ENCODE measurements around the gene TVP23C. TPM values are rescaled to one million over a fixed set of nuclear protein-coding genes. Genes with fewer than 3 reads are reported as not detected.
"Not testable (repeated sequence)": the region's sequence is repeated elsewhere in the genome, so short reads cannot be mapped to it uniquely, and the experiment has no call there.

The TVP23C gene
- 6.7 TPM for total RNA-seq (2021; ENCODE audit: unreplicated experiment)
- polyA plus RNA-seq (2012; ENCODE audit: insufficient read length) = 7.8 TPM
- percentile 72 among the genes with signal in this experiment for Bru-seq, nascent RNA
- percentile 82 among the genes with signal in this experiment for BruChase-seq, experiment 1, labeled RNA remaining after a 2-hour chase
- percentile 81 among the genes with signal in this experiment for BruChase-seq, experiment 2, labeled RNA remaining after a 6-hour chase
- long read RNA-seq, partial matches to known transcripts = 0 of 7 reads
- long read RNA-seq, other reads (novel, unspliced or antisense) = 7 of 7 reads

DNA sequence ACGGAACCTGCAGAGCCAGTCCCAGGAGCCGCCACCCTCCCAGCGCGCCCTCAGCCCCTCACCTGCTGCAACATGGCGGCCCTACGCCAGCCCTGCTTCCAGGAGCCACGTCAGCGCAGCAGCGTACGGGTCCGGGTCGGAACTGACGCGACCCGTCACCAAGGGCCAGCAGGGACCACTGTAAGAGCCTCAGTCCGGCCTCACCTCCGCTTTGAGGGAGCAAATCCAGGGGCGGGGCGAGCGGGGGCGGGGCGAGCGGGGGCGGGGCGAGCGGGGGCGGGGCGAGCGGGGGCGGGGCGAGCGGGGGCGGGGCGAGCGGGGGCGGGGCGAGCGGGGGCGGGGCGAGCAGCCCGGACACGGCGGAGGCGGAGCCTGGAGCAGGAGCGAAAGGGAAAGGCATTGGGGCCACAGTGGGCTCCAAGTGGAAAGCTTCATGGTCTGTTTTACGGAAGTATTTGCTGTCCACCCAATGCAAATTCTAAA, at the start of gene TVP23C:
Gene TVP23C, minus strand, starts transcription at position 109 of the 483 bp plus-strand sequence. Its CDS starts 35 bp downstream, at position 74.
- in situ Hi-C loops (cut with HindIII; ENCODE audit: low pct_unique_long_range_greater_than_20kb, low sequenced_read_pairs); CTCF ChIA-PET; intact Hi-C loops (cut with micrococcal nuclease; ENCODE audit: unreplicated experiment); H3K27ac ChIP-seq (ENCODE audit: low read length); POLR2A ChIA-PET; H3K9me3 ChIP-seq (ENCODE audit: control insufficient read depth, insufficient read depth, low read depth, low read length); H3K4me1 ChIP-seq (ENCODE audit: control insufficient read depth, insufficient read depth, low read length); H3K27me3 ChIP-seq (ENCODE audit: control insufficient read depth, insufficient read depth, low read length); BruUV-seq (replicated peaks); H3K36me3 ChIP-seq (ENCODE audit: control insufficient read depth, insufficient read depth, low read length): not testable (repeated sequence)
- peak; percentile 2 for DNase-seq (ENCODE audit: low read depth, low spot score)
- ATAC-seq = peak; percentile 96
- H3K4me3 ChIP-seq (ENCODE audit: low read depth in 2 of 2, low read length in 2 of 2) = peak within 1 kb of the TSS; percentile 52 to 53

DNA sequence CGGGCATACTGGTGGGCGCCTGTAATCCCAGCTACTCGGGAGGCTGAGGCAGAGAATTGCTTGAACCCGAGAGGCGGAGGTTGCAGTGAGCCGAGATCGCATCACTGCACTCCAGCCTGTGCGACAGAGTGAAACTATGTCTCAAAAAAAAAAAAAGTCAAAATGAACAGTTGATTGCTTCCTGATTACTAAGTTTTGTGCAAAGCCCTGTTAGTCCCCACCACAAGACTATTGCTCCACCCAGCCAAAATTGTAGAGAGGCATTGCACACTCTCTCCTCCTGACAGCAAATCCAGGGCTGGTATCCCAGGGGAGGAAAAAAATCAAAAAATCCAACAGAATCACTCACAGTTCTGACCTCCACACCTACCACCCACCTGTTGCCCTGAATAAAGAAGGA, 29.7 kb upstream of the TVP23C start:
- intact Hi-C loops (cut with micrococcal nuclease; ENCODE audit: unreplicated experiment); CTCF ChIA-PET; H3K9me3 ChIP-seq (ENCODE audit: control insufficient read depth, insufficient read depth, low read depth, low read length); DNase-seq (ENCODE audit: low read depth, low spot score); POLR2A ChIA-PET; H3K4me1 ChIP-seq (ENCODE audit: control insufficient read depth, insufficient read depth, low read length); H3K27ac ChIP-seq (ENCODE audit: low read length); H3K4me3 ChIP-seq (ENCODE audit: low read depth in 2 of 2, low read length in 2 of 2); ATAC-seq; H3K27me3 ChIP-seq (ENCODE audit: control insufficient read depth, insufficient read depth, low read length); in situ Hi-C loops (cut with HindIII; ENCODE audit: low pct_unique_long_range_greater_than_20kb, low sequenced_read_pairs); H3K36me3 ChIP-seq (ENCODE audit: control insufficient read depth, insufficient read depth, low read length); BruUV-seq (replicated peaks): not testable (repeated sequence)

DNA sequence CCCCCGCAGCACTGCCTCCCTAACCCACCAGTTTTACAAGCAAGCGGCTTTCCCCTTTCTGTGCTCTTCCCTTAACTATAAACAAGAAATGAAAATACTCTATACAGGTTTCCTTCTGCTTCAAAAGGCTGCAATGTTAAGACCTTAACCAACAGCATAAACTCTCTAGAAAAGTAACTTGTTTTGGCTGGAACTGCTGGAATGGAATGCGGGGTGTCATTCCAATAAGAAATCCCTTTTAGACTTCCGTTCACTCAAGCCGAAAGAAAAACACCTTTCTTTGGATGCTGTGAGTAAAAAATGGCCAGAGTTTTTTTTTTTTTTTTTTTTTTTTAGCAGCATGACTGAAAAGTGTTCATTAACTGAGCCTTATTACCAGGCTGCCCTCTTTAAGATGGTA, 28.7 kb upstream of the TVP23C start:
- H3K4me3 ChIP-seq (ENCODE audit: low read depth in 2 of 2, low read length in 2 of 2); H3K36me3 ChIP-seq (ENCODE audit: control insufficient read depth, insufficient read depth, low read length); H3K9me3 ChIP-seq (ENCODE audit: control insufficient read depth, insufficient read depth, low read depth, low read length); intact Hi-C loops (cut with micrococcal nuclease; ENCODE audit: unreplicated experiment); H3K4me1 ChIP-seq (ENCODE audit: control insufficient read depth, insufficient read depth, low read length); ATAC-seq; DNase-seq (ENCODE audit: low read depth, low spot score); CTCF ChIA-PET; H3K27me3 ChIP-seq (ENCODE audit: control insufficient read depth, insufficient read depth, low read length); H3K27ac ChIP-seq (ENCODE audit: low read length); POLR2A ChIA-PET; BruUV-seq (replicated peaks); in situ Hi-C loops (cut with HindIII; ENCODE audit: low pct_unique_long_range_greater_than_20kb, low sequenced_read_pairs): not testable (repeated sequence)

- H3K36me3 ChIP-seq (ENCODE audit: control insufficient read depth, insufficient read depth, low read length); H3K27ac ChIP-seq (ENCODE audit: low read length); intact Hi-C loops (cut with micrococcal nuclease; ENCODE audit: unreplicated experiment); ATAC-seq; CTCF ChIA-PET; BruUV-seq (replicated peaks); POLR2A ChIA-PET; DNase-seq (ENCODE audit: low read depth, low spot score); H3K27me3 ChIP-seq (ENCODE audit: control insufficient read depth, insufficient read depth, low read length); H3K4me1 ChIP-seq (ENCODE audit: control insufficient read depth, insufficient read depth, low read length); in situ Hi-C loops (cut with HindIII; ENCODE audit: low pct_unique_long_range_greater_than_20kb, low sequenced_read_pairs); H3K9me3 ChIP-seq (ENCODE audit: control insufficient read depth, insufficient read depth, low read depth, low read length); H3K4me3 ChIP-seq (ENCODE audit: low read depth in 2 of 2, low read length in 2 of 2): not testable (repeated sequence)
Observed at GRCh38 chr17:15590844-15591243, 27.6 kb upstream of the TVP23C start.

DNA sequence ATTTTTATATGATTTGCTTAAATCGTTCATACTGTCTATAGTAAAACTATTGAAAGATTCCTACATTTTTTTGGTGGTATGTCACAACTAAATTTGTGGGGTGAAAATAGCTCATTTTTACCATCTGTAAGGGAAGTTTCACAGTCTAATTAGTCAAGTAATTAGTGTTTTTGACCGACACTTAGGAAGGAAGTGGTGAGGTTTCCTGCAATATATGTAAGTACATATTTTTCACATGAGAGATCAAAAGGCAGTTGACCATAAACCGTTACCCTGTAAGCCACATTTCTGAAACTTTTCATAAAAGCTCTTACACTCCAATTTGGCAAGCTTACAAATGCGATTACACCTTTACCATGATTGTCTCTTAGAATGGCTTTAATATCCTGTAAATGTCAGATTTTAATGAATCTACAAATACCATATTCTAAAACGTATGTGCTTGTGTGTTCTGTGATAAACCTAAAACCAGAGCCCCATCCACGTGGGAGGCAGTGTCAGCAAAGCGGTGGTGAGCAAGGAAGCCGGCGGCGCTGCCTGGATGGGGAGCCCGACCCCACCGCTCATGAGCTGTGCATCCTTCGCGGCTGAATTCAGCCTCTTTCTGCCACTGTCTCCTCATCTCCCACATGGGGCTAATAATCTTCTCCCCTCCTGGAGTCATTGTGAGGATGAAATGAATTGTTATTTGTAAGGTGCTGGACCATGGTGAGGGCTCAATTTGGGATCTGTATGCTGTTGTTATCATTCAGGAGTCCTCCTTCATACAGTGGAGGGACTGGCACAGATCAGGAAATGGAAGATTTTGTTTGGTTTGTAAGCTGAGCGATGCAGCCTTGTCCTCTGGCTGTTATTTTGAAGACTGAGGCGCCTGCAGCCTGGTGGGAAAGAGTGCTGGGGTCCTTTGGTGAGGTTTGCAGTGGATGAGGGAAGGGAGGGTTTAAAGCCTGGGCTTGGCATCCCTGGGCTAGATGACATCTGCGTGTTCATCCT, 26.6 kb upstream of the TVP23C start:
- H3K27me3 ChIP-seq (ENCODE audit: control insufficient read depth, insufficient read depth, low read length); ATAC-seq; intact Hi-C loops (cut with micrococcal nuclease; ENCODE audit: unreplicated experiment); BruUV-seq (replicated peaks); H3K27ac ChIP-seq (ENCODE audit: low read length); H3K36me3 ChIP-seq (ENCODE audit: control insufficient read depth, insufficient read depth, low read length); H3K9me3 ChIP-seq (ENCODE audit: control insufficient read depth, insufficient read depth, low read depth, low read length); DNase-seq (ENCODE audit: low read depth, low spot score); in situ Hi-C loops (cut with HindIII; ENCODE audit: low pct_unique_long_range_greater_than_20kb, low sequenced_read_pairs); CTCF ChIA-PET; POLR2A ChIA-PET; H3K4me1 ChIP-seq (ENCODE audit: control insufficient read depth, insufficient read depth, low read length); H3K4me3 ChIP-seq (ENCODE audit: low read depth in 2 of 2, low read length in 2 of 2): not testable (repeated sequence)

- intact Hi-C loops (cut with micrococcal nuclease; ENCODE audit: unreplicated experiment); POLR2A ChIA-PET; BruUV-seq (replicated peaks); H3K27ac ChIP-seq (ENCODE audit: low read length); CTCF ChIA-PET; H3K4me1 ChIP-seq (ENCODE audit: control insufficient read depth, insufficient read depth, low read length); H3K4me3 ChIP-seq (ENCODE audit: low read depth in 2 of 2, low read length in 2 of 2); H3K9me3 ChIP-seq (ENCODE audit: control insufficient read depth, insufficient read depth, low read depth, low read length); ATAC-seq; in situ Hi-C loops (cut with HindIII; ENCODE audit: low pct_unique_long_range_greater_than_20kb, low sequenced_read_pairs); DNase-seq (ENCODE audit: low read depth, low spot score); H3K27me3 ChIP-seq (ENCODE audit: control insufficient read depth, insufficient read depth, low read length); H3K36me3 ChIP-seq (ENCODE audit: control insufficient read depth, insufficient read depth, low read length): not testable (repeated sequence)
Observed at GRCh38 chr17:15588017-15588416, 24.7 kb upstream of the TVP23C start.

DNA sequence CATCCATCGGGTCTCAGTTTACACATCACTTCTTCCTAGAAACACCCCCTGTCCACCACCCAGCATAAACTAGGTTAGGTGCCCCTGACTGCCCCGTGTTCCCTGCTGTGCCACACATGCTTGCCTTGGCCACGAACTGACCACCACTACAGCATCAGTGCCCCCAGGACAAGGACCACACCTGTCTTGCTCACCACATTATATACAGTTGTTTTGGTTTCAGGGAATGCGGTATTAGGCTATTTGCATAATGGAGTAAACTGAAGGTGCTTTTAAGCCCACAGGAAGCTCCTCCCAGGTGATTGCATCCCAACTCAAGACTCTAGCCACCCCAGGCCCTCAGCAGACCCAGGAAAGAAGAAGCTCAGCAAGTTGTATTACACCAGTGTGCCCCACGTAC, 20.0 kb upstream of the TVP23C start:
- H3K27ac ChIP-seq (ENCODE audit: low read length); H3K4me3 ChIP-seq (ENCODE audit: low read depth in 2 of 2, low read length in 2 of 2); POLR2A ChIA-PET; H3K36me3 ChIP-seq (ENCODE audit: control insufficient read depth, insufficient read depth, low read length); in situ Hi-C loops (cut with HindIII; ENCODE audit: low pct_unique_long_range_greater_than_20kb, low sequenced_read_pairs); ATAC-seq; intact Hi-C loops (cut with micrococcal nuclease; ENCODE audit: unreplicated experiment); H3K9me3 ChIP-seq (ENCODE audit: control insufficient read depth, insufficient read depth, low read depth, low read length); H3K27me3 ChIP-seq (ENCODE audit: control insufficient read depth, insufficient read depth, low read length); H3K4me1 ChIP-seq (ENCODE audit: control insufficient read depth, insufficient read depth, low read length); DNase-seq (ENCODE audit: low read depth, low spot score); CTCF ChIA-PET; BruUV-seq (replicated peaks): not testable (repeated sequence)
